ENCODE results near the gene SNAP29.

The SNAP29 gene

DNA sequence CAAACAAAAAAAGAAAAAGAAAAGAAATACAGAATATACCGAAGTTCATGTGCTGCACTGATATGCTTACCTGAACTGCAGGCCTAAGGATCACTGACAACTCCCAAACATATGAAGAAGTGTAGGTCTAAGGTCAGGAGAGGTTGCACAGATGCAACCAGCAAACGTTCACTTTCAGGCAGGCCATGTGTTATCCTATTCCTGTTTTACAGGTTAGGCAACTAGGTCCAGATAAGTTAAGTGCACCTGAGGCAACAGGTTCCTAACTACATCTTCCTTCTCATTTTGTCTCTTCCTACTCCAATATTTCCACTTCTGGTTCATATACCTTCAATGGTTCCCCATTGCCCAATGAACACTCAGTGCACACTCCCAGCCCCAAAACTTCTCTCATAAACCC is 15.3 kb upstream of the SNAP29 start (continued):
- TF ChIP-seq, protein P1, sequence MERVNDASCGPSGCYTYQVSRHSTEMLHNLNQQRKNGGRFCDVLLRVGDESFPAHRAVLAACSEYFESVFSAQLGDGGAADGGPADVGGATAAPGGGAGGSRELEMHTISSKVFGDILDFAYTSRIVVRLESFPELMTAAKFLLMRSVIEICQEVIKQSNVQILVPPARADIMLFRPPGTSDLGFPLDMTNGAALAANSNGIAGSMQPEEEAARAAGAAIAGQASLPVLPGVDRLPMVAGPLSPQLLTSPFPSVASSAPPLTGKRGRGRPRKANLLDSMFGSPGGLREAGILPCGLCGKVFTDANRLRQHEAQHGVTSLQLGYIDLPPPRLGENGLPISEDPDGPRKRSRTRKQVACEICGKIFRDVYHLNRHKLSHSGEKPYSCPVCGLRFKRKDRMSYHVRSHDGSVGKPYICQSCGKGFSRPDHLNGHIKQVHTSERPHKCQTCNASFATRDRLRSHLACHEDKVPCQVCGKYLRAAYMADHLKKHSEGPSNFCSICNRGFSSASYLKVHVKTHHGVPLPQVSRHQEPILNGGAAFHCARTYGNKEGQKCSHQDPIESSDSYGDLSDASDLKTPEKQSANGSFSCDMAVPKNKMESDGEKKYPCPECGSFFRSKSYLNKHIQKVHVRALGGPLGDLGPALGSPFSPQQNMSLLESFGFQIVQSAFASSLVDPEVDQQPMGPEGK (CRISPR knock-in tag; IDR thresholded peaks at IDR 0.05; ENCODE audit: borderline replicate concordance), result no peak
- TF ChIP-seq BACH2 (CRISPR knock-in tag; IDR thresholded peaks at IDR 0.05; ENCODE audit: borderline replicate concordance), result no peak
- TF ChIP-seq ZNF565 (CRISPR knock-in tag; conservative IDR thresholded peaks at IDR 0.05; ENCODE audit: low read depth), result no peak
- TF ChIP-seq, protein P2, sequence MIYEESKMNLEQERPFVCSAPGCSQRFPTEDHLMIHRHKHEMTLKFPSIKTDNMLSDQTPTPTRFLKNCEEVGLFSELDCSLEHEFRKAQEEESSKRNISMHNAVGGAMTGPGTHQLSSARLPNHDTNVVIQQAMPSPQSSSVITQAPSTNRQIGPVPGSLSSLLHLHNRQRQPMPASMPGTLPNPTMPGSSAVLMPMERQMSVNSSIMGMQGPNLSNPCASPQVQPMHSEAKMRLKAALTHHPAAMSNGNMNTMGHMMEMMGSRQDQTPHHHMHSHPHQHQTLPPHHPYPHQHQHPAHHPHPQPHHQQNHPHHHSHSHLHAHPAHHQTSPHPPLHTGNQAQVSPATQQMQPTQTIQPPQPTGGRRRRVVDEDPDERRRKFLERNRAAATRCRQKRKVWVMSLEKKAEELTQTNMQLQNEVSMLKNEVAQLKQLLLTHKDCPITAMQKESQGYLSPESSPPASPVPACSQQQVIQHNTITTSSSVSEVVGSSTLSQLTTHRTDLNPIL (CRISPR knock-in tag; IDR thresholded peaks at IDR 0.05; ENCODE audit: low read depth), result no peak
- no peak for TF ChIP-seq SNAI2 (CRISPR knock-in tag; IDR thresholded peaks at IDR 0.05)

DNA sequence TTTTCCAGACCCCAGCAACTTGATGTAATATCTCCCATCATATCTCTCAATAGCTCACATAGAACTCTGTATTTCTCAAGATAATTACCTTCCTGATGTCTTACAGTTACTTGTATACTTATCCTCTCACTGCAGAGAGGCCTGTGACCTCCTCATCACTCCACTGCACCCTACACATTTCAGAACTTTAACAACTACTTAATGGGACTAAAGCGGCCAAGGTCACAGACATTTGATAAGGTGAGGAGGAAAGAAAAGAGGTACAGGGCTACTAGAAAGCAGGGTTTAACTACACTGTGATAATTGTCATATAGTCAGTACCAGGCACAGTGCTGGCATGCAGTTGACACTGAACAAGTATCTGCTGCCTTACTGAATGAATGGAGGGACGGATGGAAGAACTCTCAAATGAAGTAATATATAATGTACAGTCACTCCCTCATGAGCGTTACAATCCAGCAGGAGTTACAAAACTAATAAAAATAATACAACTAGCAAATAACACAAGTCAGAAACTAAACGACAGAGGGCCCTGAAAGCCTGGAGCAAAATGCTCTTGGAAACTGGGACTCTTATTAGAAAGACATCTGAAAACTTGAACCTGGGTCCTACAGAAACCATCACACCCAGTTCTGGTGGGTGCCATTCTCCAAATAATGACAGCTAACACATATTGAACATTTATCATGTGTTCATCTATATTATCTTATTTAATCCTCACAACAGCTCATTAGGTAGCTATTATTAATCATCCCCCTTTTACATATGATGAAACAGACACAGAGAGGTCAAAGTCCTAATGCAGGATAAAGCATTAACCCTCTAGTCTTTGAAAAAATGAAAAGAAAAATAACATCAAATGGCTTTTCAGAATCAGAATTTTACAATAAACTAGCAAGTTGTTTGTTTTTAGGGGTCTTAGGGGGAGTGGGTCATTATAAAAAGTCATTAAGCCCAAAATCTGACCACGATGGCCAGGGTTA is 14.5 kb upstream of the SNAP29 start:
- TF ChIP-seq ZC3H10 (CRISPR knock-in tag; IDR thresholded peaks at IDR 0.05) (no peak), ESRRG (CRISPR knock-in tag; IDR thresholded peaks at IDR 0.05) (no peak), PPARA (CRISPR knock-in tag; IDR thresholded peaks at IDR 0.05; ENCODE audit: borderline replicate concordance) (no peak), ZFP30 (CRISPR knock-in tag; IDR thresholded peaks at IDR 0.05) (no peak), OSR1 (CRISPR knock-in tag; IDR thresholded peaks at IDR 0.05) (no peak), BACH2 (CRISPR knock-in tag; IDR thresholded peaks at IDR 0.05; ENCODE audit: borderline replicate concordance) (no peak), CSDC2 (CRISPR knock-in tag; IDR thresholded peaks at IDR 0.05) (no peak), SNAI2 (CRISPR knock-in tag; IDR thresholded peaks at IDR 0.05) (no peak), ZFP3 (CRISPR knock-in tag; IDR thresholded peaks at IDR 0.05) (no peak), ZNF8 (CRISPR knock-in tag; IDR thresholded peaks at IDR 0.05) (no peak), RARB (CRISPR knock-in tag; IDR thresholded peaks at IDR 0.05) (no peak), ARNTL (CRISPR knock-in tag; IDR thresholded peaks at IDR 0.05; ENCODE audit: borderline replicate concordance, low read depth) (no peak), ISL1 (CRISPR knock-in tag; IDR thresholded peaks at IDR 0.05) (no peak), TCF4 (CRISPR knock-in tag; IDR thresholded peaks at IDR 0.05; ENCODE audit: borderline replicate concordance) (no peak), TOX (CRISPR knock-in tag; IDR thresholded peaks at IDR 0.05; ENCODE audit: borderline replicate concordance) (no peak), GLIS3 (CRISPR knock-in tag; IDR thresholded peaks at IDR 0.05) (no peak)
- TF ChIP-seq, protein P3, sequence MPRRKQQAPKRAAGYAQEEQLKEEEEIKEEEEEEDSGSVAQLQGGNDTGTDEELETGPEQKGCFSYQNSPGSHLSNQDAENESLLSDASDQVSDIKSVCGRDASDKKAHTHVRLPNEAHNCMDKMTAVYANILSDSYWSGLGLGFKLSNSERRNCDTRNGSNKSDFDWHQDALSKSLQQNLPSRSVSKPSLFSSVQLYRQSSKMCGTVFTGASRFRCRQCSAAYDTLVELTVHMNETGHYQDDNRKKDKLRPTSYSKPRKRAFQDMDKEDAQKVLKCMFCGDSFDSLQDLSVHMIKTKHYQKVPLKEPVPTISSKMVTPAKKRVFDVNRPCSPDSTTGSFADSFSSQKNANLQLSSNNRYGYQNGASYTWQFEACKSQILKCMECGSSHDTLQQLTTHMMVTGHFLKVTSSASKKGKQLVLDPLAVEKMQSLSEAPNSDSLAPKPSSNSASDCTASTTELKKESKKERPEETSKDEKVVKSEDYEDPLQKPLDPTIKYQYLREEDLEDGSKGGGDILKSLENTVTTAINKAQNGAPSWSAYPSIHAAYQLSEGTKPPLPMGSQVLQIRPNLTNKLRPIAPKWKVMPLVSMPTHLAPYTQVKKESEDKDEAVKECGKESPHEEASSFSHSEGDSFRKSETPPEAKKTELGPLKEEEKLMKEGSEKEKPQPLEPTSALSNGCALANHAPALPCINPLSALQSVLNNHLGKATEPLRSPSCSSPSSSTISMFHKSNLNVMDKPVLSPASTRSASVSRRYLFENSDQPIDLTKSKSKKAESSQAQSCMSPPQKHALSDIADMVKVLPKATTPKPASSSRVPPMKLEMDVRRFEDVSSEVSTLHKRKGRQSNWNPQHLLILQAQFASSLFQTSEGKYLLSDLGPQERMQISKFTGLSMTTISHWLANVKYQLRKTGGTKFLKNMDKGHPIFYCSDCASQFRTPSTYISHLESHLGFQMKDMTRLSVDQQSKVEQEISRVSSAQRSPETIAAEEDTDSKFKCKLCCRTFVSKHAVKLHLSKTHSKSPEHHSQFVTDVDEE (CRISPR knock-in tag; IDR thresholded peaks at IDR 0.05), result no peak
- TF ChIP-seq, protein P4, sequence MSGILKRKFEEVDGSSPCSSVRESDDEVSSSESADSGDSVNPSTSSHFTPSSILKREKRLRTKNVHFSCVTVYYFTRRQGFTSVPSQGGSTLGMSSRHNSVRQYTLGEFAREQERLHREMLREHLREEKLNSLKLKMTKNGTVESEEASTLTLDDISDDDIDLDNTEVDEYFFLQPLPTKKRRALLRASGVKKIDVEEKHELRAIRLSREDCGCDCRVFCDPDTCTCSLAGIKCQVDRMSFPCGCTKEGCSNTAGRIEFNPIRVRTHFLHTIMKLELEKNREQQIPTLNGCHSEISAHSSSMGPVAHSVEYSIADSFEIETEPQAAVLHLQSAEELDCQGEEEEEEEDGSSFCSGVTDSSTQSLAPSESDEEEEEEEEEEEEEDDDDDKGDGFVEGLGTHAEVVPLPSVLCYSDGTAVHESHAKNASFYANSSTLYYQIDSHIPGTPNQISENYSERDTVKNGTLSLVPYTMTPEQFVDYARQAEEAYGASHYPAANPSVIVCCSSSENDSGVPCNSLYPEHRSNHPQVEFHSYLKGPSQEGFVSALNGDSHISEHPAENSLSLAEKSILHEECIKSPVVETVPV (CRISPR knock-in tag; IDR thresholded peaks at IDR 0.05), result no peak
- TF ChIP-seq, protein P1 (CRISPR knock-in tag; IDR thresholded peaks at IDR 0.05; ENCODE audit: borderline replicate concordance), result no peak
- ATAC-seq, result no peak
